IPS DF 6.9 (cell line): ENCODE data around the gene SLC26A5.

Experiments used
- DNase-seq: peaks from one replicate; pipeline ENCODE4 v3.0.0-alpha.2; 2013; ENCODE audit warnings: low read depth, low spot score
- H3K27ac ChIP-seq: one replicate; pipeline ENCODE4 v1.5.1; 2013; ENCODE audit warnings: low read length, control low read depth
- H3K27me3 ChIP-seq: 2 replicates; pipeline ENCODE4 v1.6.1; 2013; ENCODE audit warnings: mild to moderate bottlenecking, low read length; ENCODE audit not compliant: control insufficient read depth, insufficient read depth
- H3K36me3 ChIP-seq: 2 replicates; pipeline ENCODE4 v1.6.1; 2013; ENCODE audit warnings: low read length; ENCODE audit not compliant: control insufficient read depth, insufficient read depth
- H3K4me1 ChIP-seq: 2 replicates; pipeline ENCODE4 v1.6.1; 2013; ENCODE audit warnings: low read length; ENCODE audit not compliant: control insufficient read depth, insufficient read depth
- H3K4me3 ChIP-seq: 2 replicates; pipeline ENCODE4 v1.5.1; 2013; ENCODE audit warnings: mild to moderate bottlenecking, low read length
- H3K9me3 ChIP-seq: 2 replicates; pipeline ENCODE4 v1.6.1; 2013; ENCODE audit warnings: low read length, inconsistent platforms; ENCODE audit not compliant: control insufficient read depth, insufficient read depth
- WGBS: extraction: QIAGEN DNeasy Blood & Tissue Kit; methylation state at CpG from one replicate; pipeline ENCODE4 v1.1.7; 2013; ENCODE audit warnings: mixed read lengths, missing lambda C conversion rate; ENCODE audit not compliant: insufficient read length, insufficient coverage; 5-methylcytosine and 5-hydroxymethylcytosine counted together

SLC26A5 gene

DNA sequence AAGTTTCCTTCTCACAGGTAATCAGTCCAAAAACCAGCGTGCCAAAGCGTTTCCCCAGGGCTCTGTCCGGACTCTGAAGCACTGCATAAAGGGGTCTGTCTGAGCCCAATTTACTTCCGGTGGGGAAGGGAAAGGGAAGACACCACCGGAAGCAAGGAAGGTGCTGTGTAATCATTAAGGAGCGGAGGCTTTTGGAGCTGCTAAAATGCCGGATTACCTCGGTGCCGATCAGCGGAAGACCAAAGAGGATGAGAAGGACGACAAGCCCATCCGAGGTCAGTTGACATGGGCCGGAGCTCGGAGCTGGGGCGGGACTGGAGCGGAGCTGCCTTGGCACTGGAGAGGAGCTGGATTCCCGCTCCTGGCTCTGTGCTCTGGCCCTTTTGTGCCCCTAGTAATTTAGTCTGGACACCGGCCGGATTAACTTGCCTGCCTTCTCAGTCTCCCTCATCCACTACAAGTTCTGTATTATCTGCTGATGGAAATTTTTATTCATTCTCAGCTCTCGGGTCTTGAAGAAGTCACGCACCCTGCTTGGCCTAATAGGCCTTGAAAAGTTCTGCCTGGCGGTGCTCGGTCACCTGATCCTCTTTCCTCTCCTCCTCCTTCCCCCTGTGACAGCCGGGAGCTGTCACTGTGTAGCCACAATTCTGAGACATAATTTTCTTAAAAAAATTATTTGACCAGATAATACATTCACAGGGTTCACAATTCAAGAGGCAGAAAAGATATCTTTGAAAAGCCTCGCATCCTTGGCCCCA is 98.3 kb downstream of the SLC26A5 start, which contains the start of gene PSMC2:
TSS of gene PSMC2 (plus strand) at position 137 of the 761 bp plus-strand sequence. CDS start at position 206, 69 bp downstream.
- peak within 1 kb of the TSS; percentile 80 for H3K4me3 ChIP-seq
- H3K4me1 ChIP-seq = no peaks in the 10 kb centered on the region
- H3K27me3 ChIP-seq = no peaks in the 10 kb centered on the region
- no peak within 1 kb of the TSS for H3K27ac ChIP-seq
- 0 out of 2 replicates have a peak, but pooled peaks cover 3% of the 10 kb centered on the region for H3K36me3 ChIP-seq
- peak; percentile 74 for DNase-seq
- H3K9me3 ChIP-seq = no peaks in the 10 kb centered on the region
- no CpG with 5 or more reads among the region's 25 CpGs for WGBS

DNA sequence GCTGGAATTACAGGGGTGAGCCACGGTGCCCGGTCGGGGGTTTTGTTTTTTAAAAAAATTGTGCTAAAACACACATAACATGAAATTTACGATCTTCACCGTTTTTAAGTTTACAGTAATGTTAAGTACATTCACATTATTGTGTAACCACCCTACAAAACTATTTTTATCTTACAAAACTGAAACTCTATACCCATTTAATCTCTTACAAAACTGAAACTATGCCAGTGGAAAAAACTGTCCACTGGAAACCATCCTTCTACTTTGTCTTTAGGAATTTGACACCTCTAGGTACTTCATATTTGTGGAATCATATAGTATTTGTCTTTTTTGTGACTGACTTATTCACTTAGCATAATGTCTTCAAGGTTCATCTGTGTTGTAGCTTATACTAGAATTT is 99.6 kb downstream of the SLC26A5 start:
- Histone ChIP-seq H3K36me3 (no peaks in the 10 kb centered on the region; the same call in 1 of the 2 replicates), H3K27me3 (no peaks in the 10 kb centered on the region), H3K4me3 (no peak overlapping the region), H3K27ac (no peak overlapping the region), H3K4me1 (no peaks in the 10 kb centered on the region), H3K9me3 (no peaks in the 10 kb centered on the region)
- no peak for DNase-seq
- WGBS = no CpG with 5 or more reads among the region's 5 CpGs

DNA sequence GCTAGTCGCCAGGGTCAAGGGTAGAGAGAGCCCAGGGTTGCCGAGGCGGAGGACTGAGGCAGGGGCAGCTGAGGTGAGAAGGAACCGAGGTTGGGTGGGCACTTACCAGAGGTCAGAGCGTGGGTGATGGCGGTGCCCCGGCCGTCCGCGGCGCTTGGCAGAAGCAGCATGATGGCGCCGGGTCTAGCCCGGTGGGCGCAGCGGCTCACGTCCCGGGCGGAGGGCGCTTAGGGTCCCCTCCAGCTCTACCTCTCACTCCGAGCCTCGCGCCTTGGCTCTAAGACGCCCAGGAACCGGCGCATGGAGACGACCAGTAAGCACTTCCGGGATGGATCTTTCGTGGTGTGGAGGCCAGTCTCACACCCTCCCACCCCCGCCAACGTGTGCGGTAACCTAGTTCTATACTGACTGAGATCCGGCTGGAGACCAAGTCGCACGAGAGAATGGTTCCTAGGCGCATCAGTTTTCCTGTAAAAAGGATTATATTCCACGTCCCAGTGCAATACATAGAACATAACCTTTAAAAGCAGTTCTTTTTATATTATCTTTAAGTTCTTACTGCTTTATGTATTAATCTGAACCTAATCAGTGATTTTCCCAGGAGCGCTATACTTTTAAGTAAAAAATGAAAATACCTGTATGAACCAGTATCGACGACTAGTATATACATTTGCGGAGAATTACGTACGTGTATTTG is 101.4 kb downstream of the SLC26A5 start, which contains the start of gene DNAJC2:
TSS of gene DNAJC2 (minus strand) at position 315 of the 697 bp plus-strand sequence. CDS start at position 170, 145 bp downstream.
- no peaks in the 10 kb centered on the region for H3K4me1 ChIP-seq
- WGBS = no CpG with 5 or more reads among the region's 43 CpGs
- peak within 1 kb of the TSS; percentile 94 for H3K4me3 ChIP-seq
- H3K9me3 ChIP-seq = no peaks in the 10 kb centered on the region
- DNase-seq = peak; percentile 81
- peaks cover 3% of the 10 kb centered on the region; the same call in 1 of the 2 replicates for H3K36me3 ChIP-seq
- no peak within 1 kb of the TSS for H3K27ac ChIP-seq
- H3K27me3 ChIP-seq = no peaks in the 10 kb centered on the region

DNA sequence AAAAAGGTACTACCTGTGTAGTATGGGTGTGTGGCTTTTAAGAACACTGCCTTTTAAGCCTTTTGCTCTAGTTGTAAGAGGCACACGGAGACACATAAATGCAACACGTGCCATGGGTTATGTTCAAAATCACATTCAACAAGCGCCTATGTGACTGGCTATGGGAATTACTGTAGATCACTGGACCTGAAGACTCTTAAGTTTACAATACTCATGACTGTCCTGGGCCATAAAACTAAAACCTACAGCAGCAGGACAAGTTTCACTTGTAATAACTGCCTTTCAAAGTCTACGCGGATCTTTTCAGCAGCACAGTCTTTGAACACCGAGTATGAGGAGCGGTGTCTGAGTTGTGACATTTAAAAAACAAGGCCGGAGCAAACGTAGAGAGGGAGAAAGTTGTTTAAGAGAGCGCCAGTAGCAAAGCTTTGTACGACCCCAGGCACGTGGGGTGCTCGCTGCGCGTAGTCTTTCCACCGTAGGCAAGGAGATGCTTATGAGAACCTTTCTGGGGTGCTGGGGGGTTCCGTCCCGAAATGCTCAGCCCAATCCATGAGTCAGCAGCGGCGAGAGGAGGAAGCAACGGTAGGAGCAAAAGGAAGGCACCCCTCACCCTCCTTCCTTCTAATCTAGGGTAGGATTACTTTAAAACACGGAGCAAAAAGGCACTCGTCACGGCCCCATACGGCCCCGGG is 102.1 kb downstream of the SLC26A5 start:
- no peaks in the 10 kb centered on the region for H3K27me3 ChIP-seq
- peak overlapping the region; percentile 94 for H3K4me3 ChIP-seq
- WGBS = no CpG with 5 or more reads among the region's 26 CpGs
- H3K9me3 ChIP-seq = no peaks in the 10 kb centered on the region
- H3K36me3 ChIP-seq = peaks cover 3% of the 10 kb centered on the region; the same call in 1 of the 2 replicates
- H3K4me1 ChIP-seq = no peaks in the 10 kb centered on the region
- DNase-seq = no peak
- H3K27ac ChIP-seq = no peak overlapping the region

DNA sequence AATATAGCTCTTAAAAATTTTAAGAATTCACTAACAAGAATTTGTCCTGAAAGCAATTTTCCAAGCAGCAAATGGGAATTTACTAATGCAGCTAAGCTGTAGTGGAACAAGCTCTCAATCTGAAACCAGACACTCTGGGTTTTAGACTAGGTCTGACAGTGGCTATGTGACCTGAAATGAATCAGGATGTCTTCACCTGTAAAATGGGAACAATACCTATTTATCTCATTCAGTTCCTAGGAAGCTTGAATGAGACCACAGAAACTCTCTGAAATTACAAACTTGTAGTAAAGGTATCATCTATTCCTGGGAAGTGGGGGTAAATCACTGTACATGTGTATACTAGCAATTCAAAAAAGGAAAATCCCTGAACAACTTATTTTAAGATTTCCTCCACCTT is 102.7 kb downstream of the SLC26A5 start:
- Histone ChIP-seq H3K36me3 (peaks cover 3% of the 10 kb centered on the region; the same call in 1 of the 2 replicates), H3K4me1 (no peaks in the 10 kb centered on the region), H3K27me3 (no peaks in the 10 kb centered on the region), H3K9me3 (no peaks in the 10 kb centered on the region), H3K4me3 (peak overlapping the region; percentile 94; the same call in 1 of the 2 replicates), H3K27ac (no peak overlapping the region)
- DNase-seq = no peak

DNA sequence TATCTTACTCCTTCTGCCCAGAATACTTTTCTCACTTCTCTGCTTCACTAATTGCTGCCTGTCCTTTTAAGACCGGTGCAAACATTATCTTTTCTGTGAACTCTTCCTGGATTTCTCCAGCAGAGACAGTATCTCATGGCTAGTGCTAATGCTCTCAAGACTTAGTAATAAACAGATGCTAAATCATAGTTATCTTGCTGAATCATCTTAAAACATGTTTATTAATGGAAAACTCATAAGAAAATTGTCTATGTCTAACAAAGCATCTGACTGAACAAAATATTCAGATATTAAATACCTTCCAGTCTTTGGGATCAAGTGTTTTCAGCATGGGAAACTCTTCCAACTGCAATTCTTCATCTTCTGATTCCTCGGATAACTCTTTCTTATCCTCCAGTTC is 104.5 kb downstream of the SLC26A5 start:
- no peaks in the 10 kb centered on the region for H3K9me3 ChIP-seq
- DNase-seq = no peak
- peaks cover 9% of the 10 kb centered on the region; the same call in 1 of the 2 replicates for H3K36me3 ChIP-seq
- no peak overlapping the region for H3K27ac ChIP-seq
- H3K4me1 ChIP-seq = no peaks in the 10 kb centered on the region
- H3K4me3 ChIP-seq = no peak overlapping the region
- WGBS = no CpG with 5 or more reads among the region's 2 CpGs
- no peaks in the 10 kb centered on the region for H3K27me3 ChIP-seq

DNA sequence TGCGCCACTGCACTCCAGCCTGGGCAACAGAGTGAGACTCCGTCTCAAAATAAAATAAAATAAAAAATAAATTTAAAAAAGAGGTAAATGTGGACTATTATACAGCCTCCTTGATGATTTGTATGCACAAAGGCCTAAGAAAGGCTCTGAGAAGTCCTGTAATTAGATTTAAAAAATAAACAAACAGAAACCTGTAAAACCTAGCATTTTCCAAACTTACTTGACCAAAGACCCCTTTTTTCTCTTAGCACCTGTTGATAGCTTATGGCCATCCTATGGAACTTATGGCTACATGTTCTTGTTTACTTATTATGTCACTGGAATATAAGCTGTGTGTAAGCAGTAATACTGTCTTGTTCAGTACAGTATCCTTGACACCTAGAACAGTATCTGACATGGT is 107.1 kb downstream of the SLC26A5 start:
- no peaks in the 10 kb centered on the region for H3K9me3 ChIP-seq
- no peak overlapping the region for H3K4me3 ChIP-seq
- DNase-seq = no peak
- H3K36me3 ChIP-seq = peaks cover 9% of the 10 kb centered on the region; the same call in 1 of the 2 replicates
- no CpG with 5 or more reads among the region's 2 CpGs for WGBS
- no peaks in the 10 kb centered on the region for H3K27me3 ChIP-seq
- H3K4me1 ChIP-seq = no peaks in the 10 kb centered on the region
- no peak overlapping the region for H3K27ac ChIP-seq

DNA sequence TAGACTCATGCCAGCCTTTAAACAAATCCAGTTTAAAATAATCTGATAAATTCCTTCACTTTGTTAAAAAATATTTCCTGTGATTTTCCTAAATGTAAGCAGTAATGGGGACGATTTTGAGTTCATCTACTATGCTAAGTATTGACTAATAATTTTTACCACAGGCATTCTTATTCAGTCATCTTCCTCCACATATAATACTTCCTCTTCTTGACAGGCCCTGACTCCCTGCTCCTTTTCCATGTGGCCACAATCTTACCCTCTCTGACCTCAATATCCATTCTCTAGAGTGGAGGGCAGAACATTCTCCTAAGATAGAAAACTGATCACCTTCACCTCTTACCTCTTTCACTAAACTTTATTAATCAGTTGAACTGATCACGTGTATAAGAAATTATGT is 109.2 kb downstream of the SLC26A5 start:
- Histone ChIP-seq H3K27me3 (no peaks in the 10 kb centered on the region), H3K4me3 (no peak overlapping the region), H3K27ac (no peak overlapping the region), H3K36me3 (peaks cover 9% of the 10 kb centered on the region; the same call in 1 of the 2 replicates), H3K4me1 (no peaks in the 10 kb centered on the region), H3K9me3 (no peaks in the 10 kb centered on the region)
- WGBS = no CpG with 5 or more reads among the region's 2 CpGs
- no peak for DNase-seq

DNA sequence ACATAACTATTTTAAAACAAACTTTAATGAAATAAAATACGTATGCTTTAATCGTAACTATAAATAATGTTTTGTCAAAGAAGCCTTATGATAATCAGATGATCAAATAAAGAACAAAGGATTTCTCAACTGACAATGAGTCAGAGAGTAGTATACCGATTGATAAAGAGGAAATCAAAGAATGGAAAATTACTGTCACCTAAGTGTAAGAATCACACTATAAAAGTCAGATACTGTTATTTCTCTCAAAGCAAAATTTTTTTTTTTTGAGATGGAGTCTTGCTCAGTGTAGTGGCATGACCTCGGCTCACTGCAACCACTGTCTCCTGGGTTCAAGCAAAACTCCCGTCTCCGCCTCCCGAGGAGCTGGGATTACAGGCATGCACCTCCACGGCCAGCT is 120.3 kb downstream of the SLC26A5 start:
- Histone ChIP-seq H3K4me1 (no peaks in the 10 kb centered on the region), H3K27ac (no peak overlapping the region), H3K27me3 (no peaks in the 10 kb centered on the region), H3K4me3 (no peak overlapping the region), H3K9me3 (no peaks in the 10 kb centered on the region), H3K36me3 (peaks cover 7% of the 10 kb centered on the region; the same call in 1 of the 2 replicates)
- no peak for DNase-seq
- no CpG with 5 or more reads among the region's 8 CpGs for WGBS
